HepG2 (cell line): Measurements from ENCODE around the gene MNX1. TPM values are rescaled to one million over a fixed set of nuclear protein-coding genes. Genes with fewer than 3 reads are reported as not detected.

ENCODE experiments used
- ATAC-seq: fragments of 200-7000 bp; cut with Tn5 transposase; 3 replicates; pipeline ENCODE4 v1.9.1; 2020; ENCODE audit warnings: mild to moderate bottlenecking, moderate library complexity
- BruUV-seq: library from RNA; stranded (reverse); fragments of 400-500 nt; replicated peaks from 2 replicates; lab custom pipeline; 2021; lab: Mats Ljungman, UMichigan
- CTCF ChIA-PET: fragments of 300-600 bp; formaldehyde crosslinking; extraction: SDS; loops from one replicate; lab custom pipeline; 2021; ENCODE audit warnings: low total read pairs, inconsistent platforms, low intra/inter-chr PET ratio; lab: Yijun Ruan, JAX
- POLR2A ChIA-PET: fragments of 350-600 bp; sonication (Branson Sonifier 250); formaldehyde crosslinking; loops from one replicate; lab custom pipeline; 2020; ENCODE audit warnings: antibody characterized with exemption, inconsistent platforms; lab: Yijun Ruan, JAX
- DNase-seq: peaks from one replicate; pipeline ENCODE4 v3.0.0-alpha.2; 2015; ENCODE audit warnings: low spot score
- FAIRE-seq: peaks from 3 replicates; lab custom pipeline; 2011; peaks lifted over from hg19 to GRCh38; lab: Jason Lieb, UNC
- H2AFZ ChIP-seq: one replicate; pipeline ENCODE4 v1.6.1; 2011; ENCODE audit warnings: low read length, inconsistent platforms
- H3K27ac ChIP-seq: fragments of 300-600 bp; 3 replicates; pipeline ENCODE4 v1.8.0; 2011; ENCODE audit warnings: mixed run types, mild to moderate bottlenecking, mixed read lengths, low read length, inconsistent platforms; ENCODE audit not compliant: insufficient read depth; ENCODE audit errors: extremely low read length
- H3K27me3 ChIP-seq, 2 experiments: fragments of 200-600 bp in 1 of 2; 2 replicates in 1 of 2; 3 replicates in 1 of 2; pipeline versions ENCODE4 v1.6.0 to v1.8.0; 2011; ENCODE audit warnings: low read length in 2 of 2, mild to moderate bottlenecking in 2 of 2, moderate library complexity in 2 of 2, inconsistent platforms in 1 of 2; ENCODE audit not compliant: insufficient read depth in 2 of 2, control insufficient read depth in 1 of 2
- H3K36me3 ChIP-seq, 2 experiments: fragments of 200-600 bp in 1 of 2; replicated peaks in 1 of 2; 2 replicates in 1 of 2; 3 replicates in 1 of 2; pipeline versions ENCODE4 v1.5.1 to v1.8.0; 2011; ENCODE audit warnings: low read length in 2 of 2, inconsistent platforms in 1 of 2; ENCODE audit not compliant: insufficient read depth in 2 of 2, control insufficient read depth in 1 of 2
- H3K4me1 ChIP-seq: 2 replicates; pipeline ENCODE4 v1.5.1; 2012; ENCODE audit warnings: low read length, inconsistent platforms; ENCODE audit not compliant: insufficient read depth
- H3K4me2 ChIP-seq: 2 replicates; pipeline ENCODE4 v1.6.0; 2011; ENCODE audit warnings: low read depth, low read length, inconsistent platforms
- H3K4me3 ChIP-seq, 3 experiments: fragments of 200-600 bp in 1 of 3; sonication (generic), shearing (Covaris generic) in 1 of 3; replicated peaks in 1 of 3; 2 replicates each; pipeline ENCODE4 v1.5.1; 2011 to 2016; ENCODE audit warnings: low read length in 3 of 3, inconsistent platforms in 2 of 3, low read depth in 2 of 3, mild to moderate bottlenecking in 2 of 3, control low read depth in 1 of 3, mixed read lengths in 1 of 3; ENCODE audit not compliant: insufficient read depth in 1 of 3
- H3K79me2 ChIP-seq: one replicate; pipeline ENCODE4 v1.6.1; 2011; ENCODE audit warnings: low read length, inconsistent platforms; ENCODE audit not compliant: insufficient read depth
- H3K9ac ChIP-seq: 2 replicates; pipeline ENCODE4 v1.6.0; 2011; ENCODE audit warnings: mild to moderate bottlenecking, low read depth, low read length, inconsistent platforms; ENCODE audit not compliant: insufficient read depth
- H3K9me3 ChIP-seq: 2 replicates; pipeline ENCODE4 v1.5.1; 2012; ENCODE audit warnings: mild to moderate bottlenecking, low read length
- H4K20me1 ChIP-seq: 2 replicates; pipeline ENCODE4 v1.6.0; 2011; ENCODE audit warnings: inconsistent platforms, mild to moderate bottlenecking, low read length, moderate library complexity; ENCODE audit not compliant: insufficient read depth
- AGO2 ChIP-seq: fragments of 200-400 bp; formaldehyde crosslinking; optimal IDR thresholded peaks from 2 replicates; pipeline ENCODE3; 2017; ENCODE audit warnings: mild to moderate bottlenecking, low read depth, low read length, moderate library complexity
- WGBS: methylation state at CpG from one replicate; pipeline ENCODE4 v1.1.6; 2017; ENCODE audit warnings: low lambda C conversion rate; 5-methylcytosine and 5-hydroxymethylcytosine counted together
- in situ Hi-C: cut with HindIII; loops from 2 replicates; pipeline ENCODE4 v1.10.0; 2017; ENCODE audit warnings: low pct_unique_long_range_greater_than_20kb; ENCODE audit not compliant: extremely low pct_ligation_motif_present
- intact Hi-C: fragments of 100-400 bp; cut with micrococcal nuclease; formaldehyde crosslinking; loops from one replicate; pipeline ENCODE4 v1.10.0; 2022; ENCODE audit not compliant: unreplicated experiment
- polyA plus RNA-seq, 8 experiments: library from polyadenylated mRNA; depleted of rRNA in 3 of 8; stranded (reverse) in 7 of 8; unstranded in 1 of 8; fragments of >200 nt; fragmentation: Illumina TruSeq in 4 of 8; extraction: Trizol in 4 of 8; gene quantifications; 2 replicates each; pipeline versions ENCODE4 v1.2.1 to v1.2.3, GENCODE V29; 2011 to 2016; ENCODE audit warnings: low read depth in 4 of 8, missing spikeins in 1 of 8, mixed read lengths in 1 of 8; ENCODE audit not compliant: insufficient read depth in 1 of 8
- total RNA-seq, 5 experiments: library from RNA; depleted of rRNA; stranded (reverse); fragments of >200 nt; fragmentation: Illumina TruSeq; extraction: Trizol; gene quantifications; 2 replicates each; pipeline ENCODE4 v1.2.3, GENCODE V29; 2016; ENCODE audit warnings: low read depth in 1 of 5
- TF ChIP-seq, protein P1 (sequence below): IDR thresholded peaks from 2 replicates; pipeline ENCODE4 v1.6.1; 2012; ENCODE audit warnings: low read length, improper control_type of control experiment
- TF ChIP-seq, protein P2 (sequence below): sonication (generic); formaldehyde crosslinking; IDR thresholded peaks from 2 replicates; pipeline ENCODE4 v1.4.0; 2020; ENCODE audit warnings: mild to moderate bottlenecking, missing genetic modification reagents

MNX1 gene
- total and polyA plus RNA-seq, 2 of the 13 experiments (the other 11 are each of a cell fraction or from before 2014, with no cell fraction given): 0.94 to 6.1 TPM

DNA sequence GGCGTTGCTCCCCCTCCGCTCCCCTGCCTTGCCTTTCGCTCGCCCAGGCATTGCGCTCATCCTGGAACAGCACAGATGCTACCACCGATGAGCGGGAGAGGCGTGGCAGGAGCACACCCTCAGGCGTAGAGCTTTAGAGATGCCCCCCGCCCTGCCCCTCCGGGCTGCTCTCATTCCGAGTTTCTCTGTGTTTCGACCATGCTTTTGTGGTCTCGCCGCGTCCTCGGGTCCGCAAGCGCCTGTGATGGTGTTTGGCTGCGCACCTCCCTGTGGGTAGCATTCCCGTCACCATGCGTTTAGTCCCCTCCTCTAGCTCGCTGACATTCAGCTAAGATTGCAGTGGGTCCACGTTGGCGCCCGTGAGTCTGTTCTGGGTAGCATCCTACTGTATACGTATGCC, 42.3 kb downstream of the MNX1 start:
- H3K9me3 ChIP-seq: no peaks in the 10 kb centered on the region
- CTCF ChIA-PET: no interaction called here
- DNase-seq: no peak
- H3K4me2 ChIP-seq: no peak overlapping the region
- H4K20me1 ChIP-seq: no peaks in the 10 kb centered on the region
- H3K79me2 ChIP-seq: no peaks in the 10 kb centered on the region
- H3K36me3 ChIP-seq: peaks cover 27 to 68% of the 10 kb centered on the region in 2 experiments
- no peak for ATAC-seq
- BruUV-seq: no TSS peak
- POLR2A ChIA-PET: no interaction called here
- WGBS: over 99% methylated on average over 27 of the region's 27 CpGs
- TF ChIP-seq AGO2: peak; percentile 44
- TF ChIP-seq, protein P1, sequence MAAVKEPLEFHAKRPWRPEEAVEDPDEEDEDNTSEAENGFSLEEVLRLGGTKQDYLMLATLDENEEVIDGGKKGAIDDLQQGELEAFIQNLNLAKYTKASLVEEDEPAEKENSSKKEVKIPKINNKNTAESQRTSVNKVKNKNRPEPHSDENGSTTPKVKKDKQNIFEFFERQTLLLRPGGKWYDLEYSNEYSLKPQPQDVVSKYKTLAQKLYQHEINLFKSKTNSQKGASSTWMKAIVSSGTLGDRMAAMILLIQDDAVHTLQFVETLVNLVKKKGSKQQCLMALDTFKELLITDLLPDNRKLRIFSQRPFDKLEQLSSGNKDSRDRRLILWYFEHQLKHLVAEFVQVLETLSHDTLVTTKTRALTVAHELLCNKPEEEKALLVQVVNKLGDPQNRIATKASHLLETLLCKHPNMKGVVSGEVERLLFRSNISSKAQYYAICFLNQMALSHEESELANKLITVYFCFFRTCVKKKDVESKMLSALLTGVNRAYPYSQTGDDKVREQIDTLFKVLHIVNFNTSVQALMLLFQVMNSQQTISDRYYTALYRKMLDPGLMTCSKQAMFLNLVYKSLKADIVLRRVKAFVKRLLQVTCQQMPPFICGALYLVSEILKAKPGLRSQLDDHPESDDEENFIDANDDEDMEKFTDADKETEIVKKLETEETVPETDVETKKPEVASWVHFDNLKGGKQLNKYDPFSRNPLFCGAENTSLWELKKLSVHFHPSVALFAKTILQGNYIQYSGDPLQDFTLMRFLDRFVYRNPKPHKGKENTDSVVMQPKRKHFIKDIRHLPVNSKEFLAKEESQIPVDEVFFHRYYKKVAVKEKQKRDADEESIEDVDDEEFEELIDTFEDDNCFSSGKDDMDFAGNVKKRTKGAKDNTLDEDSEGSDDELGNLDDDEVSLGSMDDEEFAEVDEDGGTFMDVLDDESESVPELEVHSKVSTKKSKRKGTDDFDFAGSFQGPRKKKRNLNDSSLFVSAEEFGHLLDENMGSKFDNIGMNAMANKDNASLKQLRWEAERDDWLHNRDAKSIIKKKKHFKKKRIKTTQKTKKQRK: no peak
- TF ChIP-seq, all 625 proteins: peak for 1
- H2AFZ ChIP-seq: no peak overlapping the region
- no peak for FAIRE-seq
- H3K4me1 ChIP-seq: no peaks in the 10 kb centered on the region
- H3K4me3 ChIP-seq: no peak overlapping the region
- H3K9ac ChIP-seq: no peak overlapping the region
- no peaks in the 10 kb centered on the region for H3K27me3 ChIP-seq
- H3K27ac ChIP-seq: no peak overlapping the region
- in situ Hi-C loops (loop anchor here (25.0 kb wide), 1 partner anchor 294 kb away; no protein-coding TSS in a partner anchor), intact Hi-C loops (no loop called here)

DNA sequence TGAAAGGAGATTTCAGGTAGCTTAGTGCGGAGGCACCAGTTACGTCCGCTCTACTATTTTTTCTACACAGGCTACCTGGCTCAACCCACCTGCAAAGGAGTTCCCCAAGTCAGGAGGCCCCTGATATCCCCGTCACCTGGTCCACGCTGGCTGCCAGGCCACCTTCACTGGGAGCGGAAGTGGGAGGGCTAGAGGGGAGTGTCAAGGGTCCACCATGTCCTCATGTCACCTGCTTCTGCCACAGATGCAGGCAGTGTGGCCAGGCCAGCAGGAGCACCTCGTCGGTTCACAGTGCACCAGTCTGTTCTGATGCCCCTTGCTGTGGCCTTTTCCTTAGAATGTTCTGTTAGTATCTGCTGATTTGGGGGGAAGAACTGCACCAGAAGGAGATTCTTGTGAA, 44.1 kb downstream of the MNX1 start:
- TF ChIP-seq, protein P2, sequence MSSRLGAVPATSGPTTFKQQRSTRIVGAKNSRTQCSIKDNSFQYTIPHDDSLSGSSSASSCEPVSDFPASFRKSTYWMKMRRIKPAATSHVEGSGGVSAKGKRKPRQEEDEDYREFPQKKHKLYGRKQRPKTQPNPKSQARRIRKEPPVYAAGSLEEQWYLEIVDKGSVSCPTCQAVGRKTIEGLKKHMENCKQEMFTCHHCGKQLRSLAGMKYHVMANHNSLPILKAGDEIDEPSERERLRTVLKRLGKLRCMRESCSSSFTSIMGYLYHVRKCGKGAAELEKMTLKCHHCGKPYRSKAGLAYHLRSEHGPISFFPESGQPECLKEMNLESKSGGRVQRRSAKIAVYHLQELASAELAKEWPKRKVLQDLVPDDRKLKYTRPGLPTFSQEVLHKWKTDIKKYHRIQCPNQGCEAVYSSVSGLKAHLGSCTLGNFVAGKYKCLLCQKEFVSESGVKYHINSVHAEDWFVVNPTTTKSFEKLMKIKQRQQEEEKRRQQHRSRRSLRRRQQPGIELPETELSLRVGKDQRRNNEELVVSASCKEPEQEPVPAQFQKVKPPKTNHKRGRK (CRISPR knock-in tag): no peak
- no peak overlapping the region for H2AFZ ChIP-seq
- FAIRE-seq: no peak
- ATAC-seq: no peak
- H3K4me2 ChIP-seq: no peak overlapping the region
- ChIA-PET CTCF (no interaction called here), POLR2A (no interaction called here)
- H3K4me1 ChIP-seq: no peaks in the 10 kb centered on the region
- H3K9me3 ChIP-seq: no peaks in the 10 kb centered on the region
- H3K27ac ChIP-seq: no peak overlapping the region
- no TSS peak for BruUV-seq
- WGBS: 100% methylated on average over 8 of the region's 8 CpGs
- in situ Hi-C loops (loop anchor here (25.0 kb wide), 1 partner anchor 296 kb away; no protein-coding TSS in a partner anchor), intact Hi-C loops (no loop called here)
- peaks cover 36 to 79% of the 10 kb centered on the region in 2 experiments for H3K36me3 ChIP-seq
- no peak for DNase-seq
- H3K9ac ChIP-seq: no peak overlapping the region
- no peaks in the 10 kb centered on the region for H3K79me2 ChIP-seq
- no peaks in the 10 kb centered on the region for H3K27me3 ChIP-seq
- no peak overlapping the region for H3K4me3 ChIP-seq
- H4K20me1 ChIP-seq: no peaks in the 10 kb centered on the region
